ENCODE results near the gene RBM12. TPM values are rescaled to one million over a fixed set of nuclear protein-coding genes. Genes with fewer than 3 reads are reported as not detected.
"Not testable (repeated sequence)": the region's sequence is repeated elsewhere in the genome, so short reads cannot be mapped to it uniquely, and the experiment has no call there.

The RBM12 gene
- total RNA-seq, 1 experiment from 2014 or later: 78.5 TPM

DNA sequence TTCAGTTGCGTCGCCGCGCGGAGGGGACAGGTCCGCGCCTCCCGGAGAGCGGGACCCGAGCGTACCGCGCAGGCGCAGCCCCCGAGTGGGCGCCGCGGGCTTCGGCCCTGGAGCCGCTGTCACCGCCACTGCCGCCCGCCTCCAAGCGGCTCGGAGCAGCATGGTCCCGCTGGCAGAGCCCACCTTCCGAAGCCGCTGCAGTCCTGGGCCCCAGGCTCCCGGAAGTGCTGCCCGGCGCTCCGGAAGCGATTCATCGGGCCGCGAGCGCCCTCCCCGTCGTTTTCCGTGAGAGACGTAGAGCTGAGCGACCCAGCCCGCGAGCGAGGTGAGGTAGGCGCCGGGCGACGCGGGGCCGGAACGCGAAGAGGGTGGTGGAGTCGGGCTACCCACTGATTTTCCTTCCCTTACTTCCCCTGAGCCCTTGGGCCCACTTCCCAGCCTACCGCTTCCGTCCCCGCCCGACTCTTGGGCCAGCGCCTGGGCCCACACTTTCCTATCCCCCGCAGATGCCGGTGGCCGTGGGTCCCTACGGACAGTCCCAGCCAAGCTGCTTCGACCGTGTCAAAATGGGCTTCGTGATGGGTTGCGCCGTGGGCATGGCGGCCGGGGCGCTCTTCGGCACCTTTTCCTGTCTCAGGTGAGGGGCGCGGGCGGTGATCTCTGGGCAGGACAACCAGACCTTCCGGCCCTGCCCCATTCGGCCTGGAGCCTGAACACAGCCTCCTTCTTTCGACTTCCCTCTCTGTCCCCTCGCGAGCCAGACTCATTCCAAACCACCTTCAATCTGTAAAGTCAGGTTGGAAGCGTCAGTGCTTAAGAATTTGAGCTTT lies 34.6 kb upstream of the RBM12 start, which contains the start of the genes NFS1 and ROMO1:
NFS1 (minus strand) TSS at position 226 of the 830 bp plus-strand sequence; CDS start at position 162, 64 bp downstream.
ROMO1 (plus strand) TSS at position 279 of the 830 bp plus-strand sequence; CDS start at position 507, 228 bp downstream.
- peak within 1 kb of the TSS; percentile 74 for H3K27ac ChIP-seq (ENCODE audit: low read length)

DNA sequence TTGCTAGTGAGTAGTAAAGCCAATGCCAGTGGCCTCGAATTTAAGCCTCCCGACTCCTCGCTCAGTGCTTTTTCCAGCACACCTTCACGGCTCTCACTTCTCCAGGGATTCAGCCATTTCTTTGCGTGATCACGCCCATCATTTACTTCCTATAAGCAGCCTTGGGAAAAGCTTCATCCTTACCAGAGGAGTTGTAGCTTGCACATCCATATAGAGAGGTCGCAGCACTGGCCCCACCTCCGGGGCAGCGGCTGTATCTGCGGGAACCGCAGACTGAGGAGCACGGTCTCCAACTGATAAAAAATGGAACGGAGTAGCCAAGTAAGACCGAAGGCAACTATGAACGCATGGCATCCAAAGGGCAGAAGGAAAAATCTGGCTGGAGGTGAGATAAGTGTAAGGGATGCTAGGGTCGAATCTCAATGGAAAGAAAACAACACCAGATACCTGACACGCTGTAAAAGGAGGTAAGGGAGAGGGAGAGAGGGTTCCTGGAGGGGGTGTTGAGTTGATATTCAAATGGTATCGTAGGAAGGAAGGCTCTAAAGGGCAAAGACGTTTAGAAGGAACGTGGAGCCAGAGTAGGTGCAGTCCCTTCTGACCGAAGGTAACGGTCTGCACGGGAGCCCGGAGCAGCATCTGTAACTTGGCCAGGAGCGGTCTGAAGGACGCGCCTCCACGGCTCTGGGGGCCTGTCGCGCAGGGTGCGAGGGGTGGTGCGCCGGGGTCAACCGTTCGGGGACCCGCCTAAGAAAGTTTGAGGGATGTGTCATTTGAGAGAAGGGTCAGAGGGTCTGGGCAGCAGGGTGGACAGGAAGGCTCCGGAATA lies 33.8 kb upstream of the RBM12 start:
- Histone ChIP-seq H3K27me3 (ENCODE audit: low read length) (no peaks in the 10 kb centered on the region), H4K20me1 (ENCODE audit: insufficient read depth, low read depth, low read length) (no peaks in the 10 kb centered on the region; the same call in 1 of the 2 replicates), H3K27ac (ENCODE audit: low read length) (peak overlapping the region; percentile 19; the same call in 1 of the 2 replicates), H3K4me2 (ENCODE audit: low read depth, low read length, poor library complexity, severe bottlenecking) (peak overlapping the region; percentile 79), H3K9ac (ENCODE audit: low read length) (peak overlapping the region; percentile 94), H2AFZ (ENCODE audit: low read length) (peak overlapping the region; percentile 55), H3K4me1 (ENCODE audit: low read length) (peaks cover 34% of the 10 kb centered on the region), H3K36me3 (ENCODE audit: insufficient read depth, low read length) (peaks cover 19% of the 10 kb centered on the region), H3K4me3 (ENCODE audit: low read length) (peak overlapping the region; percentile 94), H3K9me2 (replicated peaks; ENCODE audit: insufficient read depth, low read length) (no peaks in the 10 kb centered on the region), H3K79me2 (ENCODE audit: low read length) (peaks cover 36% of the 10 kb centered on the region), H3K9me3 (ENCODE audit: low read length) (no peaks in the 10 kb centered on the region)
- peak; percentile 60 for DNase-seq

More for the DNA sequence above, 34.6 kb upstream of the RBM12 start, which contains the start of the genes NFS1 and ROMO1:
- H3K36me3 ChIP-seq (ENCODE audit: insufficient read depth, low read length): peaks cover 25% of the 10 kb centered on the region
- peak within 1 kb of the TSS; percentile 94 for H3K4me3 ChIP-seq (ENCODE audit: low read length)
- H3K4me2 ChIP-seq (ENCODE audit: low read depth, low read length, poor library complexity, severe bottlenecking): peak within 1 kb of the TSS; percentile 79
- peak within 1 kb of the TSS; percentile 94 for H3K9ac ChIP-seq (ENCODE audit: low read length)
- peaks cover 34% of the 10 kb centered on the region for H3K4me1 ChIP-seq (ENCODE audit: low read length)
- H4K20me1 ChIP-seq (ENCODE audit: insufficient read depth, low read depth, low read length): no peaks in the 10 kb centered on the region; the same call in 1 of the 2 replicates
- H3K9me3 ChIP-seq (ENCODE audit: low read length): no peaks in the 10 kb centered on the region
- peak; percentile 96 for DNase-seq
- H3K79me2 ChIP-seq (ENCODE audit: low read length): peaks cover 36% of the 10 kb centered on the region
- no peaks in the 10 kb centered on the region for H3K9me2 ChIP-seq (replicated peaks; ENCODE audit: insufficient read depth, low read length)
- peak within 1 kb of the TSS; percentile 73 for H2AFZ ChIP-seq (ENCODE audit: low read length)
- H3K27me3 ChIP-seq (ENCODE audit: low read length): no peaks in the 10 kb centered on the region

DNA sequence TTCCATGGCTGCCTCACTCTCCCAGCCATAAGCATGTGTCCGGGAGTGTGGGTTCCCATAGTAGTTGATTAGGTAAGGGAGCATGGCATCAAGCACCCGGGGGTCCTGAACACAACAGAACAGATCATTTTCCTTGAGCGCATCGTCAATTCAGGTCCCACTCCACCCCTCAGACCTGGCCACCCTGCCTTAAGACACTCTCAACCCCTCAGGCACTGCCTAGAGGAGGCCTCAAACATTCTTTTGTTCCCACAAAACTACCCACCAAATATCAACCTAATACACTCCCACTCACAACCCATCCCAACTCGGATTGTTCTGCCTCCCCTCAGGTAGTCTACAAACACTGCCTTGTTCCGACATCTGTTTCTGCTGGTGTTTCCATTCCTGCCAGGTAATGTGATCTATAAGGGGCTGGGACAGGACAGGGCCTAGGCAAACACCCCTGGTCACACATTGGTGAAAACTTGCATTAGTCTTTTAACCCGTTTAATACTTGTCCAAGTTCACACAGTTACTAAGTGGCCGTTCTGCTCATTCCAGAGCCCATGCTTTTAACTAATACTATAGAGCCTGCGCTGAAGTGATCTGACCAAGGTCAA lies 33.1 kb upstream of the RBM12 start:
- no peak for DNase-seq
- peaks cover 34% of the 10 kb centered on the region for H3K4me1 ChIP-seq (ENCODE audit: low read length)
- H3K27me3 ChIP-seq (ENCODE audit: low read length): no peaks in the 10 kb centered on the region
- no peaks in the 10 kb centered on the region for H3K9me2 ChIP-seq (replicated peaks; ENCODE audit: insufficient read depth, low read length)
- H3K4me2 ChIP-seq (ENCODE audit: low read depth, low read length, poor library complexity, severe bottlenecking): peak overlapping the region; percentile 79
- peak overlapping the region; percentile 94 for H3K9ac ChIP-seq (ENCODE audit: low read length)
- H3K79me2 ChIP-seq (ENCODE audit: low read length): peaks cover 36% of the 10 kb centered on the region
- H3K36me3 ChIP-seq (ENCODE audit: insufficient read depth, low read length): peaks cover 14% of the 10 kb centered on the region; the same call in 1 of the 2 replicates
- no peaks in the 10 kb centered on the region for H3K9me3 ChIP-seq (ENCODE audit: low read length)
- no peak overlapping the region; the same call in 1 of the 2 replicates for H3K27ac ChIP-seq (ENCODE audit: low read length)
- no peak overlapping the region for H2AFZ ChIP-seq (ENCODE audit: low read length)
- H4K20me1 ChIP-seq (ENCODE audit: insufficient read depth, low read depth, low read length): no peaks in the 10 kb centered on the region; the same call in 1 of the 2 replicates
- peak overlapping the region; percentile 94 for H3K4me3 ChIP-seq (ENCODE audit: low read length)

DNA sequence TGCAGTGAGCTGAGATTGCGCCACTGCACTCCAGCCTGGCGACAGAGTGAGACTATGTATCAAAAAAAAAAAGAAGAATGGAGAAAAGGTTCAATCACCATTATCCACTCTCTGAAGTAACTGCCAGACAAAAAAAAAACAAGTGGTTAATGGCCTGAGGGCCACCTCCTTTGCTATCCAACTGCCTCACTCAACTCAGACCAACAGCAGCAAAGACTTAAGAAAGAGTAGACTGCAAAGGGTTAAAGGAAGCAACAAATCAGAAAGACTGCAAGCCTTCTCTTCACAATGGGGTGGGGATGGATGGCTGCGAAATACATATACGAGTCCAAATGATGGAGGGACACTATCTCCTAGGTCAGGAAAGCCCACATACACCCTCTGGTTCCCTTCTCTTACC lies 31.3 kb upstream of the RBM12 start:
- Histone ChIP-seq H4K20me1 (ENCODE audit: insufficient read depth, low read depth, low read length) (no peaks in the 10 kb centered on the region; the same call in 1 of the 2 replicates), H3K9me3 (ENCODE audit: low read length) (no peaks in the 10 kb centered on the region), H3K9ac (ENCODE audit: low read length) (no peak overlapping the region), H3K4me1 (ENCODE audit: low read length) (peaks cover 25% of the 10 kb centered on the region), H2AFZ (ENCODE audit: low read length) (no peak overlapping the region), H3K79me2 (ENCODE audit: low read length) (peaks cover 36% of the 10 kb centered on the region), H3K4me2 (ENCODE audit: low read depth, low read length, poor library complexity, severe bottlenecking) (no peak overlapping the region), H3K4me3 (ENCODE audit: low read length) (no peak overlapping the region), H3K9me2 (replicated peaks; ENCODE audit: insufficient read depth, low read length) (no peaks in the 10 kb centered on the region), H3K27ac (ENCODE audit: low read length) (no peak overlapping the region), H3K27me3 (ENCODE audit: low read length) (no peaks in the 10 kb centered on the region), H3K36me3 (ENCODE audit: insufficient read depth, low read length) (peaks cover 7% of the 10 kb centered on the region; the same call in 1 of the 2 replicates)
- DNase-seq: no peak

DNA sequence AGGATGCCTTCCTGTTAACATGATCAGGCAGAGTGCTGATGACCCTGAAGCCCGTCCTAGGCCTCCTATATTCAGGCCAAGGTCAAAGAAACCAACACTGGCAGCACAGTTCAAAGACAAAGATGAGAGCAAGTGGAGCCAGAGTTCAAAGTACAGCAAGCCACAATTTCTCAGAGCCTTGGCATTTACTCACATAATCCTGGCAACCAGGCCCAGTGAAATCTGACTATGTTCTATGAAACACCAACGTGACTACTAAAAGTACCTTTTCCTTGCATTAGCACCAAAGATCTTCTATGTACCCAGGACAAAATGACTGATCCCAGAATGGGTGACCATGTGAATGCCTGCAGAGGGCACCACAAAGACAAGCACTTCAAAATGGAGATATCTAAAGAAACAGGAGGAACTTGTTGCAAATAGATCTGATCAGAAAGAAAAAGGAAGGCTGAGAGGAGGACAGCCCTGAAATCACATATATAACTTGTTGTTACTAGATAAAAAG lies 30.6 kb upstream of the RBM12 start:
- H3K36me3 ChIP-seq (ENCODE audit: insufficient read depth, low read length): peaks cover 7% of the 10 kb centered on the region; the same call in 1 of the 2 replicates
- H3K4me1 ChIP-seq (ENCODE audit: low read length): peaks cover 18% of the 10 kb centered on the region
- H3K27me3 ChIP-seq (ENCODE audit: low read length): no peaks in the 10 kb centered on the region
- H3K79me2 ChIP-seq (ENCODE audit: low read length): peaks cover 36% of the 10 kb centered on the region
- no peaks in the 10 kb centered on the region; the same call in 1 of the 2 replicates for H4K20me1 ChIP-seq (ENCODE audit: insufficient read depth, low read depth, low read length)
- H2AFZ ChIP-seq (ENCODE audit: low read length): no peak overlapping the region
- H3K9me2 ChIP-seq (replicated peaks; ENCODE audit: insufficient read depth, low read length): no peaks in the 10 kb centered on the region
- no peak for DNase-seq
- no peak overlapping the region for H3K4me3 ChIP-seq (ENCODE audit: low read length)
- no peak overlapping the region for H3K4me2 ChIP-seq (ENCODE audit: low read depth, low read length, poor library complexity, severe bottlenecking)
- no peaks in the 10 kb centered on the region for H3K9me3 ChIP-seq (ENCODE audit: low read length)
- no peak overlapping the region for H3K27ac ChIP-seq (ENCODE audit: low read length)
- H3K9ac ChIP-seq (ENCODE audit: low read length): no peak overlapping the region

DNA sequence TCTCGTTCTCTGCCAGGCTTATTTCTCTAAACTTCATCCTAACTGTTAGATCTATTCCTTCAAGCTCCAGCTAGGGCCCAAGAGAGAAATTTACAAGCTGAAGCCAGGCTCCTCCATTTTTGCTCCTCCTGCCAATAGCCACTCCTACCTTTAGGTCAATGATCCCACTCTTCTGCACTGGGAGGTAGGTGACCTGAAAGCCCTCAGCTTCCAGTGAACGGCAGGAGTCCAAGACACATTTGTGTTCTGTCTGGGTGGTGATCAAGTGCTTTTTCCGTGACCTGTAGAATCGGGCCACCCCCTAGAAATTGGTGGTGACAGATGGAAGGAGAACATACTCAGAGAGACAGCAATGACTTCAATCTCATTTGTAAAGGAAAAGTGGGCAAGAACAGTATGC lies 25.6 kb upstream of the RBM12 start:
- H3K9ac ChIP-seq (ENCODE audit: low read length): no peak overlapping the region
- H3K4me3 ChIP-seq (ENCODE audit: low read length): no peak overlapping the region
- H2AFZ ChIP-seq (ENCODE audit: low read length): no peak overlapping the region
- no peaks in the 10 kb centered on the region for H3K27me3 ChIP-seq (ENCODE audit: low read length)
- no peaks in the 10 kb centered on the region for H3K9me3 ChIP-seq (ENCODE audit: low read length)
- no peak overlapping the region for H3K27ac ChIP-seq (ENCODE audit: low read length)
- no peak overlapping the region for H3K4me2 ChIP-seq (ENCODE audit: low read depth, low read length, poor library complexity, severe bottlenecking)
- peaks cover 4% of the 10 kb centered on the region; the same call in 1 of the 2 replicates for H3K79me2 ChIP-seq (ENCODE audit: low read length)
- H3K9me2 ChIP-seq (replicated peaks; ENCODE audit: insufficient read depth, low read length): no peaks in the 10 kb centered on the region
- peaks cover 14% of the 10 kb centered on the region; the same call in 1 of the 2 replicates for H3K36me3 ChIP-seq (ENCODE audit: insufficient read depth, low read length)
- no peaks in the 10 kb centered on the region for H3K4me1 ChIP-seq (ENCODE audit: low read length)
- DNase-seq: no peak
- H4K20me1 ChIP-seq (ENCODE audit: insufficient read depth, low read depth, low read length): no peaks in the 10 kb centered on the region

DNA sequence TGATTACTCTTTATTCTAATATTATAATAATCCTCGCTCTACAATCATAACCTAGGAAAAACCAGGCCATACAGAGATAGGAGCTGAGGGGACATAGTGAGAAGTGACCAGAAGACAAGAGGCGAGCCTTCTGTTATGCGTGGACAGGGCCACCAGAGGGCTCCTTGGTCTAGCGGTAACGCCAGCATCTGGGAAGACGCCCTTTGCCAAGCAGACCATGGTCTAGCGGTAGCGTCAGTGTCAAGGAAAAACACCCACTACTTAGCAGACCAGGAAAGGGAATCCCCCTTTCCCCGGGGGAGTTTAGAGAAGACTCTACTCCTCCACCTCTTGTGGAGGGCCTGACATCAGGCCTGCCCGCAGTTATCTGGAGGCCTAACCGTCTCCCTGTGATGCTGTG lies 22.2 kb upstream of the RBM12 start:
- not testable (repeated sequence) for H3K4me3 ChIP-seq (ENCODE audit: low read length); DNase-seq; H3K9ac ChIP-seq (ENCODE audit: low read length); H3K4me2 ChIP-seq (ENCODE audit: low read depth, low read length, poor library complexity, severe bottlenecking); H3K9me2 ChIP-seq (replicated peaks; ENCODE audit: insufficient read depth, low read length); H2AFZ ChIP-seq (ENCODE audit: low read length); H3K9me3 ChIP-seq (ENCODE audit: low read length); H4K20me1 ChIP-seq (ENCODE audit: insufficient read depth, low read depth, low read length); H3K27ac ChIP-seq (ENCODE audit: low read length); H3K4me1 ChIP-seq (ENCODE audit: low read length); H3K79me2 ChIP-seq (ENCODE audit: low read length); H3K27me3 ChIP-seq (ENCODE audit: low read length); H3K36me3 ChIP-seq (ENCODE audit: insufficient read depth, low read length)
